HepG2 (cell line): Measurements from ENCODE around the gene BPIFB2. TPM values are rescaled to one million over a fixed set of nuclear protein-coding genes. Genes with fewer than 3 reads are reported as not detected.

Source experiments
- ARNT ChIP-seq: fragments of 450-650 bp; IDR thresholded peaks from 2 replicates; pipeline ENCODE4 v1.6.1; 2017
- DMTF1 ChIP-seq: sonication (generic); formaldehyde crosslinking; IDR thresholded peaks from 2 replicates; pipeline ENCODE4 v1.4.0; 2020; ENCODE audit warnings: mild to moderate bottlenecking, missing genetic modification reagents
- ELK4 ChIP-seq: sonication (generic); formaldehyde crosslinking; IDR thresholded peaks from 2 replicates; pipeline ENCODE4 v1.9.0; 2021; ENCODE audit warnings: missing genetic modification reagents, borderline replicate concordance
- FOXM1 ChIP-seq: sonication (generic); formaldehyde crosslinking; IDR thresholded peaks from 2 replicates; pipeline ENCODE4 v1.5.0; 2020; ENCODE audit warnings: missing genetic modification reagents
- KDM3A ChIP-seq: IDR thresholded peaks from 2 replicates; pipeline ENCODE4 v1.6.1; 2018; ENCODE audit warnings: low read depth, missing compliant biosample characterization
- KMT2A ChIP-seq: sonication (generic); formaldehyde crosslinking; IDR thresholded peaks from 2 replicates; pipeline ENCODE4 v1.4.0; 2020; ENCODE audit warnings: missing genetic modification reagents
- NR2F6 ChIP-seq, 2 experiments: IDR thresholded peaks; 2 replicates each; pipeline ENCODE4 v1.6.1; 2016; ENCODE audit warnings: antibody characterized with exemption in 1 of 2, mild to moderate bottlenecking in 1 of 2
- NRL ChIP-seq: sonication (generic); formaldehyde crosslinking; IDR thresholded peaks from 2 replicates; pipeline ENCODE4 v1.5.0; 2020; ENCODE audit warnings: missing genetic modification reagents, mild to moderate bottlenecking, moderate library complexity, borderline replicate concordance
- POLR2A ChIP-seq, 2 experiments: IDR thresholded peaks; 2 replicates each; pipeline ENCODE4 v1.6.1; 2011; ENCODE audit warnings: low read depth in 2 of 2, low read length in 2 of 2, mild to moderate bottlenecking in 1 of 2, moderate library complexity in 1 of 2; ENCODE audit not compliant: insufficient read depth in 1 of 2
- POLR2G ChIP-seq: fragments of 200-400 bp; formaldehyde crosslinking; IDR thresholded peaks from 2 replicates; pipeline ENCODE4 v1.6.1; 2018; ENCODE audit warnings: mild to moderate bottlenecking, low read depth, low read length, moderate library complexity
- PTBP1 ChIP-seq: fragments of 200-400 bp; formaldehyde crosslinking; IDR thresholded peaks from 2 replicates; pipeline ENCODE4 v1.6.1; 2018; ENCODE audit warnings: low read length, low read depth; ENCODE audit not compliant: poor library complexity, severe bottlenecking
- RFX1 ChIP-seq: fragments of 450-650 bp; IDR thresholded peaks from 2 replicates; pipeline ENCODE4 v1.6.1; 2017
- RXRB ChIP-seq: IDR thresholded peaks from 2 replicates; pipeline ENCODE4 v1.6.1; 2016; ENCODE audit warnings: borderline replicate concordance, missing genetic modification reagents, missing compliant biosample characterization
- SATB2 ChIP-seq: sonication (generic); formaldehyde crosslinking; IDR thresholded peaks from 2 replicates; pipeline ENCODE4 v1.5.0; 2020; ENCODE audit warnings: missing genetic modification reagents
- TFDP2 ChIP-seq: sonication (generic); formaldehyde crosslinking; IDR thresholded peaks from 2 replicates; pipeline ENCODE4 v1.4.0; 2020; ENCODE audit warnings: missing genetic modification reagents
- ZBTB20 ChIP-seq: sonication (generic); formaldehyde crosslinking; IDR thresholded peaks from 2 replicates; pipeline ENCODE4 v1.8.1; 2023; ENCODE audit warnings: missing genetic modification reagents, low read depth, mild to moderate bottlenecking, borderline replicate concordance
- ZBTB25 ChIP-seq: IDR thresholded peaks from 2 replicates; pipeline ENCODE4 v1.6.1; 2018; ENCODE audit warnings: missing genetic modification reagents
- ZBTB33 ChIP-seq: sonication (generic); formaldehyde crosslinking; IDR thresholded peaks from 2 replicates; pipeline ENCODE4 v1.4.0; 2020; ENCODE audit warnings: missing genetic modification reagents
- ZFP1 ChIP-seq: IDR thresholded peaks from 2 replicates; pipeline ENCODE4 v1.6.1; 2016
- ZNF207 ChIP-seq: fragments of 450-650 bp; IDR thresholded peaks from 2 replicates; pipeline ENCODE4 v1.6.1; 2016; ENCODE audit warnings: antibody characterized with exemption, borderline replicate concordance
- ZNF709 ChIP-seq: sonication (generic); formaldehyde crosslinking; IDR thresholded peaks from 2 replicates; pipeline ENCODE4 v1.5.0; 2020; ENCODE audit warnings: mild to moderate bottlenecking, missing genetic modification reagents
- ZNF788 ChIP-seq: sonication (generic); formaldehyde crosslinking; IDR thresholded peaks from 2 replicates; pipeline ENCODE4 v1.5.0; 2020; ENCODE audit warnings: mild to moderate bottlenecking, missing genetic modification reagents, borderline replicate concordance
- polyA plus RNA-seq, 8 experiments: library from polyadenylated mRNA; depleted of rRNA in 3 of 8; stranded (reverse) in 7 of 8; unstranded in 1 of 8; fragments of >200 nt; fragmentation: Illumina TruSeq in 4 of 8; extraction: Trizol in 4 of 8; gene quantifications; 2 replicates each; pipeline versions ENCODE4 v1.2.1 to v1.2.3, GENCODE V29; 2011 to 2016; ENCODE audit warnings: low read depth in 4 of 8, missing spikeins in 1 of 8, mixed read lengths in 1 of 8; ENCODE audit not compliant: insufficient read depth in 1 of 8
- total RNA-seq, 5 experiments: library from RNA; depleted of rRNA; stranded (reverse); fragments of >200 nt; fragmentation: Illumina TruSeq; extraction: Trizol; gene quantifications; 2 replicates each; pipeline ENCODE4 v1.2.3, GENCODE V29; 2016; ENCODE audit warnings: low read depth in 1 of 5

The BPIFB2 gene
- total and polyA plus RNA-seq, 2 of the 13 experiments (the other 11 are each of a cell fraction or from before 2014, with no cell fraction given), result 54.5 to 902 TPM

GRCh38 chr20:33009214-33010132, 2.0 kb downstream of the BPIFB2 start (continued):
- TF ChIP-seq DMTF1 (CRISPR knock-in tag) (0 out of 2 replicates have a peak, but pooled peaks have one; percentile 91), ZNF709 (CRISPR knock-in tag) (peak; percentile 88), RFX1 (no peak), ZBTB20 (CRISPR knock-in tag) (peak; percentile 91; the same call in 1 of the 2 replicates), FOXM1 (CRISPR knock-in tag) (no peak), POLR2A (IDR thresholded peaks at IDR 0.05; ENCODE audit: insufficient read depth in 1 of 2, low read depth in 2 of 2, low read length in 2 of 2) (peak; percentile 80 to 84), RXRB (CRISPR knock-in tag) (peak; percentile 99), ELK4 (CRISPR knock-in tag) (0 out of 2 replicates have a peak, but pooled peaks have one; percentile 54), TFDP2 (peak; percentile 57; the same call in 1 of the 2 replicates), NR2F6 (IDR thresholded peaks at IDR 0.05) (peak; percentile 95), NR2F6 (CRISPR knock-in tag; IDR thresholded peaks at IDR 0.05) (peak; percentile 98), ZBTB25 (CRISPR knock-in tag) (no peak; the same call in 1 of the 2 replicates), ZNF207 (no peak), POLR2G (peak; percentile 93), SATB2 (CRISPR knock-in tag) (no peak), KDM3A (CRISPR knock-in tag) (peak; percentile 94), ZFP1 (CRISPR knock-in tag) (peak; percentile 97), PTBP1 (peak; percentile 72), NRL (CRISPR knock-in tag) (peak; percentile 71), ZBTB33 (CRISPR knock-in tag) (peak; percentile 35; the same call in 1 of the 2 replicates), ARNT (no peak), ZNF788 (CRISPR knock-in tag) (peak; percentile 96), KMT2A (peak; percentile 36; the same call in 1 of the 2 replicates)
